ENCODE data around the gene PES1. TPM values are rescaled to one million over a fixed set of nuclear protein-coding genes. Genes with fewer than 3 reads are reported as not detected.
"Not testable (repeated sequence)": the region's sequence is repeated elsewhere in the genome, so short reads cannot be mapped to it uniquely, and the experiment has no call there.

PES1 gene
- total RNA-seq, 6 donors from 2014 or later, result 27.2 to 66.9 (median 56.9) TPM

- WGBS, 2 donors, result 78 to 85% methylated on average over 1 to 8 of the region's 8 CpGs
- TF ChIP-seq POLR2AphosphoS5 (IDR thresholded peaks at IDR 0.05) (no peak), EP300 (IDR thresholded peaks at IDR 0.05) (no peak), CTCF (IDR thresholded peaks at IDR 0.05) (no peak), POLR2A (IDR thresholded peaks at IDR 0.05) (no peak)
- no peak overlapping the region for H3K4me3 ChIP-seq
- DNase-seq, result no peak
- H3K4me1 ChIP-seq, result no peaks in the 10 kb centered on the region
- H3K36me3 ChIP-seq, result no peaks in the 10 kb centered on the region
- H3K27me3 ChIP-seq, result no peaks in the 10 kb centered on the region
- no peaks in the 10 kb centered on the region for H3K9me3 ChIP-seq
- no peak overlapping the region for H3K27ac ChIP-seq
- ATAC-seq (ENCODE audit: low FRiP score in 2 of 2), result no peak
Observed at GRCh38 chr22:30557243-30557642, 34.5 kb downstream of the PES1 start.

DNA sequence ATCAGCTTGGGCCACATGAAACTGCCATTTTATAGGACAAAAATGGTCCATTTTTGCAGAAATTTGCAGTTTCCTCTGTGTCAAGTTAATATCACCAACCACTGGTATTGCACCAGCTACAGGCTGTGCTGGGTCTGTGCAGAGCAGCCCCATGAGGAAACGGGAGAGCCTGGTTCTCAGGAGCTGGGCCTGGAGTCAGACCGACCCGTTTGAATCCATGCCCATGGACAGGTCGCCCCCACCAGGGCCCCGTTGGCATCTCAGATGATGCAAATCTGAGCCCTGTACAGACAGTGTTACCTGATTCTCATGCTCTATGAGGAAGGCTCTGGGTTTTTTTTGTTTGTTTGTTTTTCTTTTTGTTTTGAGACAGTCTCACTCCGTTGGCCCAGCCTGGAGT, 35.3 kb downstream of the PES1 start:
- no peak overlapping the region for H3K4me3 ChIP-seq
- DNase-seq, result no peak
- no peaks in the 10 kb centered on the region for H3K27me3 ChIP-seq
- WGBS, 2 donors, result 70 to 74% methylated on average over 6 of the region's 6 CpGs
- H3K4me1 ChIP-seq, result no peaks in the 10 kb centered on the region
- H3K36me3 ChIP-seq, result no peaks in the 10 kb centered on the region
- no peak overlapping the region for H3K27ac ChIP-seq
- no peak for TF ChIP-seq POLR2AphosphoS5 (IDR thresholded peaks at IDR 0.05)
- peak in 1 of 6 experiments; percentile 11 for TF ChIP-seq CTCF (IDR thresholded peaks at IDR 0.05)
- ATAC-seq (ENCODE audit: low FRiP score in 2 of 2), result peak in 1 of 2 donors; percentile 42
- H3K9me3 ChIP-seq, result no peaks in the 10 kb centered on the region

DNA sequence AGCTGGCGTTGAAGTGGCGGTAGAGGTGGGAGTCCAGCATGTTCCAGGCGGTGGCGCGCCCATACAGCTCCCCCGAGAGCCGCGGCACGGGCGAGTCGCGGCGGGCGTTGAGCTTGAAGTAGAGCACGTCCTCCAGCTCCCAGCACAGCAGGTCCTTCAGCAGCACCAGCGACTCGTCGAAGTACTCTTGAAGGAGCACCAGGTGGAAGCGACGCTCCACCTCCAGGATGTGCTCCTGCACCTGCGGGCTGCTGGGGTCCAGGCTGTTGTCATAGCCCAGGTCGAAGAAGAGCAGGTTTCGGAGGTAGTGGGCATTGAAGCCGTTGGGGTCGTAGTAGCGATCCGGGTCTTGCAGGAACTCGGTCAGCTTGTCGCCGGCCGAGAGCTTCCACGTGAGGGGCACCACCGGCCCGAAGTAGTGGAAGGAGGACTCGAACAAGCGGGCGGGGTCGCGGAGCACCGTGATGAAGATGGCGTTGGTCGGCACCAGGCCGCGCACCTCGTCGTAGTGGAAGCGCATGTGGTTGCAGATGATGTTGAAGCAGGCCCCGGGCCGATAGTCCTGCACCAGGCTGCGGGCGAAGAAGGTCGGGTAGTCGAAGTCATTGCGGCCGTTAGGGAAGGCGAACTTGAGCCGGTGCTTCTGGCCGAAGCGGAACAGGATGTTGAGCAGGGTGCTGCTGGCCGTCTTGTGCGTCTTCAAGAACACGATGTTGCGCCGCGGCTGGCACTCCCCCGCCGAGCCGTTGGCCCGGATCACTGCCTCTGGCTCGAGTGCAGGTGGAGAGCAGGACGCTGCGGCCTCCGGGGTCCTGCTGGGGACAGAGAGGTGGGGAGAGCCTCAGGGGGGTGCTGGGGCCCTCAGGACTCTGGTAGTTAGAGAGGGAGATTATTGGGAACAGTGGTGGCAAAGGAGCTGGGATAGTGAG, 36.2 kb downstream of the PES1 start:
- Histone ChIP-seq H3K36me3 (no peaks in the 10 kb centered on the region), H3K9me3 (no peaks in the 10 kb centered on the region), H3K4me3 (no peak overlapping the region), H3K27me3 (no peaks in the 10 kb centered on the region), H3K4me1 (no peaks in the 10 kb centered on the region), H3K27ac (no peak overlapping the region)
- WGBS, 2 donors, result 93 to 96% methylated on average over 70 to 73 of the region's 73 CpGs
- TF ChIP-seq POLR2AphosphoS5 (IDR thresholded peaks at IDR 0.05) (no peak), CTCF (IDR thresholded peaks at IDR 0.05) (no peak), POLR2A (IDR thresholded peaks at IDR 0.05) (no peak), EP300 (IDR thresholded peaks at IDR 0.05) (no peak)
- ATAC-seq (ENCODE audit: low FRiP score in 2 of 2), result no peak
- DNase-seq, result peak in 1 of 2 donors; percentile 83

GRCh38 chr22:30553971-30554370, 37.7 kb downstream of the PES1 start:
- no peaks in the 10 kb centered on the region for H3K36me3 ChIP-seq
- H3K27me3 ChIP-seq, result no peaks in the 10 kb centered on the region
- H3K27ac ChIP-seq, result no peak overlapping the region
- H3K4me1 ChIP-seq, result no peaks in the 10 kb centered on the region
- no peak overlapping the region for H3K4me3 ChIP-seq
- 92% methylated on average over 7 of the region's 7 CpGs for WGBS, 2 donors
- no peak for DNase-seq
- TF ChIP-seq CTCF (IDR thresholded peaks at IDR 0.05) (no peak), POLR2AphosphoS5 (IDR thresholded peaks at IDR 0.05) (no peak), POLR2A (IDR thresholded peaks at IDR 0.05) (no peak), EP300 (IDR thresholded peaks at IDR 0.05) (no peak)
- no peaks in the 10 kb centered on the region for H3K9me3 ChIP-seq
- no peak for ATAC-seq (ENCODE audit: low FRiP score in 2 of 2)

DNA sequence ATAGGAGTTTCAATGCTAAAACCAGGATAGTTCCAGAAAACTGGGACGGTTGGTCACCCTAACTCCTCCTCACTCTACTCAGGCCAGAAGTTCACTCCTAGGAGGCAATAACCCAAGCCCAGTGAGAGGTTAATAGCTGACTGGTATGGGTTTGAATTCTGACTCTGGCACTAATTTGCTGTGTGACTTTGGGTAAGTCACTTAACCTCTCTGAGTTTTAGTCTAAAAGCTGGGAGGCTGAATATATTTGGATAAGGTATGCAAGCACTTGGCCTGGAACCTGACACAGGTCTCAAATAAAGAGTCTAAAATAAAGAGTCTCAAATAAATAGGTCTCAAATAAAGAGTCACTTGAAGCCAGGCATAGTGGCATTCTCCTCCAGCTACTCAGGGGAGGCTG, 39.0 kb downstream of the PES1 start:
- no peak for TF ChIP-seq POLR2AphosphoS5 (IDR thresholded peaks at IDR 0.05)
- no peak for TF ChIP-seq POLR2A (IDR thresholded peaks at IDR 0.05)
- Histone ChIP-seq H3K4me1 (no peaks in the 10 kb centered on the region), H3K4me3 (no peak overlapping the region), H3K9me3 (no peaks in the 10 kb centered on the region), H3K36me3 (no peaks in the 10 kb centered on the region), H3K27me3 (no peaks in the 10 kb centered on the region), H3K27ac (no peak overlapping the region)
- ATAC-seq (ENCODE audit: low FRiP score in 2 of 2) (no peak), DNase-seq (no peak)
- 0 to 50% methylated on average over 1 of the region's 1 CpG for WGBS, 2 donors

DNA sequence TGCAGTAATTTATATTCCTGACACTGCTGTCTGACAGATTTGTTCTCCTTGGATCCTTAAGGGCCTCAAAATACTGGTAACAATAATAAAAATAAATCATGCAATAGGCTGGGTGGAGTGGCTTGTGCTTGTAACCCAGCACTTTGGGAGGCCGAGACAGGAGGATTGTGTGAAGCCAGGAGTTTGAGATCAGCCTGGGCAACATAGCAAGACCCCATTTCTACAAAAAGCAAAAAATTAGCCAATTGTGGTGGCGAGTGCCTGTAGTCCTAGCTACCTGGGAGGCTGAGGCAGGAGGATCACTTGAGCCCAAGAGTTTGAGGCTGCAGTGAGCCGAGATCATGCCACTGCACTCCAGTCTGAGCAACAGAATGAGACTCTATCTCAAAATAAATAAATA, 39.9 kb downstream of the PES1 start:
- 92 to 96% methylated on average over 3 of the region's 3 CpGs for WGBS, 2 donors
- not testable (repeated sequence) for H3K36me3 ChIP-seq; H3K27me3 ChIP-seq; H3K9me3 ChIP-seq; H3K27ac ChIP-seq; ATAC-seq (ENCODE audit: low FRiP score in 2 of 2); H3K4me1 ChIP-seq; DNase-seq; H3K4me3 ChIP-seq
